GM19239 (cell line): ENCODE data around the gene NUP62.

Source experiments
- DNase-seq: peaks from one replicate; pipeline ENCODE4 v3.0.0; 2011; ENCODE audit warnings: low spot score; ENCODE audit not compliant: insufficient read length
- FAIRE-seq: peaks from 2 replicates; lab custom pipeline; 2011; peaks lifted over from hg19 to GRCh38; lab: Jason Lieb, UNC

The NUP62 gene

GRCh38 chr19:49872245-49873128, 56.8 kb downstream of the NUP62 start:
- DNase-seq (no peak), FAIRE-seq (no peak)

- FAIRE-seq, result no peak
Measured at GRCh38 chr19:49871349-49871985, 57.8 kb downstream of the NUP62 start.

GRCh38 chr19:49870309-49870901, 58.9 kb downstream of the NUP62 start:
- FAIRE-seq (no peak), DNase-seq (no peak)

More at GRCh38 chr19:49871349-49871985, 57.8 kb downstream of the NUP62 start:
- DNase-seq, result no peak

GRCh38 chr19:49869484-49870308, 59.6 kb downstream of the NUP62 start:
- DNase-seq (peak; percentile 93), FAIRE-seq (peak; percentile 100)

- FAIRE-seq (no peak), DNase-seq (no peak)
Measured at GRCh38 chr19:49869009-49869483, 60.3 kb downstream of the NUP62 start.

- DNase-seq (peak; percentile 94), FAIRE-seq (peak; percentile 95)
Measured at GRCh38 chr19:49866933-49867782, 62.1 kb downstream of the NUP62 start, which contains the start of gene PNKP. PNKP (minus strand) TSS chr19:49867576; CDS start chr19:49867204, 372 bp downstream.

GRCh38 chr19:49864890-49865289, 64.4 kb downstream of the NUP62 start:
- DNase-seq (no peak), FAIRE-seq (no peak)

- DNase-seq (no peak), FAIRE-seq (no peak)
Measured at GRCh38 chr19:49863935-49864320, 65.4 kb downstream of the NUP62 start.

GRCh38 chr19:49863254-49863934, 65.9 kb downstream of the NUP62 start:
- no peak for FAIRE-seq
- DNase-seq, result no peak

- no peak for DNase-seq
Measured at GRCh38 chr19:49862391-49863253, 66.7 kb downstream of the NUP62 start.

GRCh38 chr19:49861541-49862378, 67.5 kb downstream of the NUP62 start:
- FAIRE-seq (no peak), DNase-seq (no peak)

More at GRCh38 chr19:49862391-49863253, 66.7 kb downstream of the NUP62 start:
- no peak for FAIRE-seq

- DNase-seq (no peak), FAIRE-seq (no peak)
Measured at GRCh38 chr19:49861107-49861506, 68.2 kb downstream of the NUP62 start.

GRCh38 chr19:49860336-49861102, 68.8 kb downstream of the NUP62 start:
- no peak for FAIRE-seq
- no peak for DNase-seq

- DNase-seq (no peak), FAIRE-seq (no peak)
Measured at GRCh38 chr19:49859682-49860335, 69.5 kb downstream of the NUP62 start.
